Activated CD8-positive, alpha-beta memory T cell treated with anti-CD3 and anti-CD28 coated beads, Interleukin-2, amount 10 ng/mL, durations not matched to agents 7 days and 5 days (primary cell): ENCODE measurements around the gene PRDX3. TPM values are rescaled to one million over a fixed set of nuclear protein-coding genes. Genes with fewer than 3 reads are reported as not detected.
"Not testable (repeated sequence)": the region's sequence is repeated elsewhere in the genome, so short reads cannot be mapped to it uniquely, and the experiment has no call there.

Experiments
- ATAC-seq: fragments of 150-1000 bp; cut with Tn5 transposase; one replicate; pipeline ENCODE4 v1.10.0; 2021; ENCODE audit warnings: moderate library complexity
- CTCF ChIA-PET: fragments of 350-600 bp; sonication (Branson Sonifier 250); formaldehyde crosslinking; loops from one replicate; lab custom pipeline; 2021; ENCODE audit warnings: antibody characterized with exemption; lab: Charles Lee
- DNase-seq: peaks from one replicate; pipeline ENCODE4 v3.0.0-alpha.2; 2020
- H3K27ac Mint-ChIP-seq: one replicate; pipeline ENCODE4 v1.8.0; 2021; ENCODE audit warnings: mild to moderate bottlenecking, mixed read lengths
- H3K27me3 Mint-ChIP-seq: one replicate; pipeline ENCODE4 v1.8.0; 2021; ENCODE audit warnings: mixed read lengths
- H3K36me3 Mint-ChIP-seq: one replicate; pipeline ENCODE4 v1.8.0; 2021; ENCODE audit warnings: mild to moderate bottlenecking, mixed read lengths
- H3K4me1 Mint-ChIP-seq: one replicate; pipeline ENCODE4 v1.8.0; 2021; ENCODE audit warnings: mixed read lengths
- H3K4me3 Mint-ChIP-seq: one replicate; pipeline ENCODE4 v1.8.0; 2021; ENCODE audit warnings: mild to moderate bottlenecking, moderate library complexity, mixed read lengths
- H3K9me3 Mint-ChIP-seq: one replicate; pipeline ENCODE4 v1.8.0; 2022; ENCODE audit warnings: low read depth, mixed read lengths
- total RNA-seq, 2 experiments: library from RNA; stranded (reverse); gene quantifications; one replicate each; pipeline ENCODE4 v1.2.3, GENCODE V29; 2021

The PRDX3 gene
- total RNA-seq, 2 experiments from 2014 or later = 124 to 166 TPM

DNA sequence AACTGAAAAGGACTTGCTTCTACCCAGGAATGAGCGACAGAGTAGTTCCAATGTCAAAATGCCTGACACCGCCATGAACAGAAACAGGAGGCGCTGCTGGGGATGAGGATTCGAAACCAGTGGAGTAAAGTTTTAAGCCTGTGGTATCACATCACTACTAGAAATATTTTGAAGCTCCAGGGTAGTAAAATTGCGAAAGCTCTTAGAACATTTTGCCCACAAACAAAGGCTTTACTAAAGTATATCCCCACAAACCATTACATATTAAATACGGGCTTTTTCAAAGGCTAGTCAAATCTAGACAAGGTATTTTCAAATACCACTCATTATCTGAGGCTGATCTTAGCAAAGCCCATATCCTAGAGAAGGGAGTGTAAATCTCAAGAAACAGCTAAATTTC, 2.4 kb downstream of the PRDX3 start:
- Mint-ChIP-seq H3K4me1 (peaks cover 39% of the 10 kb centered on the region), H3K36me3 (peaks cover 40% of the 10 kb centered on the region), H3K27me3 (no peaks in the 10 kb centered on the region), H3K4me3 (peak overlapping the region; percentile 96), H3K27ac (peak overlapping the region; percentile 97), H3K9me3 (no peaks in the 10 kb centered on the region)
- CTCF ChIA-PET = interaction anchor here (0.7 to 2.1 kb wide), 8 partner anchors 11 to 522 kb away, joined by 3 to 5 read pairs (median 4); partner anchors contain the start of genes GRK5, RGS10 and SFXN4
- ATAC-seq (no peak), DNase-seq (no peak)

DNA sequence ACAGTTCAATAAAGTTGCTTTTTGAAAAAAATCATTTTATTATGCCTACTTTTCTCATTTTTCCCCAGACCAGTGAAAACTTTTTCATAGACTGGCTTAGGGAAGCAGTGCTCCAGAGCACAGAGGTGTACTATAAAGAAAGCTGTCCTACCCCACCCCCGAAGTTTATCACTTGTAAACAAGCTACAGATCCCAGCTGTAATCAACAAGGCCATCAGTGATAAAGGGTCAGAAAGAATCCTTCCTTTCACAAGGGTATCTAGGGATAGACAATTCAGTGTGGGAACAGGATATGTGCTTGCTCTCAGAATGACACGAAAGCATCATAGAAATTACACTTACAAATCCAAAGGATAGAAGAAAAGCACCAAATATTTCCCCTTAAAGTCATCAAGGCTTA, 4.5 kb downstream of the PRDX3 start:
- no peaks in the 10 kb centered on the region for H3K9me3 Mint-ChIP-seq
- H3K36me3 Mint-ChIP-seq = peaks cover 50% of the 10 kb centered on the region
- no peak overlapping the region for H3K4me3 Mint-ChIP-seq
- H3K27me3 Mint-ChIP-seq = no peaks in the 10 kb centered on the region
- DNase-seq = no peak
- CTCF ChIA-PET = interaction anchor here (1.5 kb wide), 1 partner anchor 9 kb away, joined by 4 read pairs; the partner anchor contains the start of gene SFXN4
- H3K4me1 Mint-ChIP-seq = peaks cover 34% of the 10 kb centered on the region
- no peak overlapping the region for H3K27ac Mint-ChIP-seq
- no peak for ATAC-seq

DNA sequence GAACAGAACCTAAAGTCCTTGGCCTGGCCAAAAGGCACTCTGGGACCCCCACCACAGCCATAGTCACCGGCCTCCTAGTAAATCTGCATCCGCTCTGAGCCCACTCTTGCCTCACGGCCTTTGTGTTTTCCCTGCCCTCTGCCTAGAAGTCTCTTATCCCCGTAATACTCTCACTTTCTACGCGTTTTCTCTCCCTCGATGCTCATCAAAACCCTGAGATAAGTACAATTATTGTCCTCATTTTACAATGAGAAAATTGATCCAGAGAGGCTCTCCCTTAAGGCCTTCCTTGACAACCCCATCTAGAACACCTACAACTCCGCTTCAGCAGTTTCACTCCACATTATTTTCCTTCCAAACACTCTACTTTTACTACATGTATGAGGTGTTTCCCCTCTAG, 11.6 kb downstream of the PRDX3 start:
- no peak overlapping the region for H3K4me3 Mint-ChIP-seq
- peaks cover 28% of the 10 kb centered on the region for H3K36me3 Mint-ChIP-seq
- DNase-seq = no peak
- peak overlapping the region; percentile 94 for H3K27ac Mint-ChIP-seq
- no peaks in the 10 kb centered on the region for H3K27me3 Mint-ChIP-seq
- CTCF ChIA-PET = interaction anchor here (1.0 to 1.5 kb wide), 2 partner anchors 25 to 36 kb away, joined by 4 read pairs; no protein-coding TSS in a partner anchor
- ATAC-seq = no peak
- peaks cover 41% of the 10 kb centered on the region for H3K4me1 Mint-ChIP-seq
- H3K9me3 Mint-ChIP-seq = no peaks in the 10 kb centered on the region

DNA sequence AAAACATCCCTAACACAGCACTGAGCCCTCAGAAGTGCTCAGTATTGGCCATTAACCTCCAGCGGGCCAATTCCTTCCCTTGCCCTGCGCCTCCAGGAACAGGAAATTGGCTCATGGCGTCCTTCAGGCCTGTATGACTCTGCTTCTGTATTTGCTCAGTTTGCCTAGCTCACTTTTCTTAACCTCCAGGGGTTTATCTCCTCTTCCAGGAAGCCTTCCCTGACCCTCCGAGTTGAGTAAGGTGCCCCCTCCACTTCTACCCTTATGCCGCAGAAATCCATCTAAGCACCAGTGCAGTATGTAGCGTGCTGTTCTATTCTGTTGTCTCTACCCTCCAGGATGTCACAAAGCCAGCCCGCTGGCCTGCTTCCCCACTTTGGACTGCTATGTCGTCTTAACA, 12.0 kb downstream of the PRDX3 start:
- DNase-seq (no peak), ATAC-seq (no peak)
- Mint-ChIP-seq H3K4me3 (peak overlapping the region; percentile 81), H3K9me3 (no peaks in the 10 kb centered on the region), H3K27me3 (no peaks in the 10 kb centered on the region), H3K27ac (peak overlapping the region; percentile 94), H3K36me3 (peaks cover 27% of the 10 kb centered on the region), H3K4me1 (peaks cover 43% of the 10 kb centered on the region)
- CTCF ChIA-PET = interaction anchor here (1.5 to 2.3 kb wide), 2 partner anchors 10 to 35 kb away, joined by 4 to 5 read pairs; no protein-coding TSS in a partner anchor

DNA sequence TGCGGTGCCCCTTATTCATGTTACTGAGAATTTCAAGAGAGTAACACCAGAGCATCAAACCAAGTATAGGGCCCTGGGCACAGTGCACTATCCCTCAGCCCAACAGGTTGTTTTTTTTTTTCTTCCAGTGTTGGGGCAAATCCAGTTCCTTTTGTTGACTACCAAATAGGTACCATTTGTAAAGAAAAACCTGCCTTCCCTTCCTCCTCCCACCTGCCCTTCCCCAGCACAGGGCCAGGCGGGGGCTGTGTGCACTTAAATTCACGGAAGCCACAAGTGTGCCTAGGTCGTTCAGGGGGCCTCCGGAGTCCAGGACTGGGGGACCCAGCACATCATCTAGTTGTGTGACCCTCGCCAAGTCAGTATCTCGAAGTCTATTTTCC, 12.5 kb downstream of the PRDX3 start:
- Mint-ChIP-seq H3K36me3 (peaks cover 25% of the 10 kb centered on the region), H3K4me3 (peak overlapping the region; percentile 81), H3K4me1 (peaks cover 46% of the 10 kb centered on the region), H3K27ac (peak overlapping the region; percentile 94), H3K27me3 (no peaks in the 10 kb centered on the region), H3K9me3 (no peaks in the 10 kb centered on the region)
- DNase-seq (no peak), ATAC-seq (peak; percentile 1)
- CTCF ChIA-PET = interaction anchor here (1.5 to 2.3 kb wide), 5 partner anchors 8 to 41 kb away, joined by 4 to 6 read pairs (median 5); partner anchors contain the start of gene GRK5

DNA sequence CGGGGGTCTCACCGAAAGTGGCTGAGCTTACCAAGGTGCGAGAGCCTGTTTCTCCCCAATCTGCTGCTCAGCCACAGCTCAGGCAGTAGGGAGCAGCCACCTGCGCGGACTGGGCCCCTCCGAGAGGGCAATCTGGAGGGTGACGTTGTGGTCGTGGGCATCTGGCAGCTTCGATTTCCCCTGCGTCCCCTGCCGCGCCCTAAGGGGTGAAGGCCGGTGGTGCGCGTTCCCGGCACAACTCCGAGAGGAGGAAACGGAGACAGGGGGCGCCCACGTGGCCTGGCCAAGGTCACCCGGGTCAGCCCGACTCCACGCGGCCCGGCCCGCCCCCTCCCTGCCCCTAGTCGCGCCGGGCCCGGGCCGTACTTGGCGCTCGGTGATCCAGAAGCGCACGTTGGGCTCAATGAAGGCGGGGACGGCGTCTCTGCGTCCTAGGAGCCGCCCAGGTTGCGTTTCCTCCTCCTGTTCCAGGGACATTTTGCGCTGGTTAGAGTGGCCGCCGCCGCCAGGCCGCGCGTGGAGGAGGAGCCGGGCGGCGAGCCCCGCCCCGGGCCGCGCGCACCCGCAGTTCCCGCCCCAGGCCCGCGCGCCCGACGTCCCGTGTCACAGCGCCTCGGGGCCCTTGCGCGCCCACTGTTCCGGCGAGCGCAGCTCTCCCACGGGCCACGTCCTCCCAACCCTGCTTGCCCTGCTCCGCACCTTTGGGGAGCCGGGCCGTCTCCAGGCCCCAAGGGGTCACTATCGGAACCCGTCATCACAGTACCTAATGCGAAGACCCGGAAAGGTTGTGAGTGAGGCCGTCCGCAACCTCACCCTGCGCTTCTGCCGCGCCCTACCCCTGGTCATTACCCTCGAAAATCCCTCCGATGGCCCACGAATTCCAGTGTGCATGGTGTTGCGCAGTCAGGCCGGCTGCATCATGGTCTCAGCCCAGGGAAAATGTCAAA, 13.2 kb downstream of the PRDX3 start, which contains the start of gene SFXN4:
TSS of gene SFXN4 (minus strand) at position 544 of the 947 bp plus-strand sequence. CDS start at position 477, 67 bp downstream.
- Mint-ChIP-seq H3K4me1 (peaks cover 46% of the 10 kb centered on the region), H3K36me3 (peaks cover 28% of the 10 kb centered on the region), H3K4me3 (peak within 1 kb of the TSS; percentile 81), H3K27me3 (no peaks in the 10 kb centered on the region), H3K27ac (peak within 1 kb of the TSS; percentile 94), H3K9me3 (no peaks in the 10 kb centered on the region)
- ATAC-seq (peak; percentile 94), DNase-seq (peak; percentile 85)
- CTCF ChIA-PET = interaction anchor here (0.9 to 2.4 kb wide), 9 partner anchors 8 to 379 kb away, joined by 3 to 9 read pairs (median 5); partner anchors contain the start of gene GRK5

DNA sequence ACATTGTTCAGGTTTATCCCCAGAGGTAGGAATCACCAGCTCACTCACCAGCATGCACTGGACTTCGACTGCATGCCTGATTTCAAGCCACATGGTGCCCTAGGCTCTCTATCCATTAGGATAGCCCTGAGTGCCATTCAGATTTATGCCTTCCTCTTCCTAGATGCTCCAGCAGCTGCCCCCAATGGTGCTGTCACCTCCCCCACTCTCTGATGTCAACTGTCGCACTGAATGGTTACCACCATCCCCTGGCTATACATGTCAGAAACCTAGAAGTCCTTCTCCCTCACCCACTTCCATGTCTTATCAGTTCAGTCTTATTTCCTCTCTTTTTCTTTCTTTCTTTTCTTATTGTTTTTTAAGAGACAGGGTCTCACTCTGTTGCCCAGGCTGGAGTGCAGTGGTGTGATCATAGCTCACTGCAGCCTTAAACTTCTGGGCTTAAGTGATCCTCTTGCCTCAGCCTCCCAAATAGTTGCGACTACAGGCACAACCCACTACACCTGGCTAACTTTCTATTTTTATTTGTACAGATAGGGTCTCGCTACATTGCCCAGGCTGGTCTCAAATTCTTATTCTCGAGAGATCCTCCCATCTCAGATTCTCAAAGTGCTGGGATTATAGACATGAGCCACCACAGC, 16.0 kb downstream of the PRDX3 start:
- H3K27me3 Mint-ChIP-seq = no peaks in the 10 kb centered on the region
- no peak for DNase-seq
- H3K4me1 Mint-ChIP-seq = peaks cover 46% of the 10 kb centered on the region
- no peak overlapping the region for H3K4me3 Mint-ChIP-seq
- H3K9me3 Mint-ChIP-seq = no peaks in the 10 kb centered on the region
- CTCF ChIA-PET = interaction anchor here (1.6 kb wide), 1 partner anchor 10 kb away, joined by 3 read pairs; no protein-coding TSS in a partner anchor
- no peak overlapping the region for H3K27ac Mint-ChIP-seq
- peaks cover 23% of the 10 kb centered on the region for H3K36me3 Mint-ChIP-seq
- ATAC-seq = no peak

DNA sequence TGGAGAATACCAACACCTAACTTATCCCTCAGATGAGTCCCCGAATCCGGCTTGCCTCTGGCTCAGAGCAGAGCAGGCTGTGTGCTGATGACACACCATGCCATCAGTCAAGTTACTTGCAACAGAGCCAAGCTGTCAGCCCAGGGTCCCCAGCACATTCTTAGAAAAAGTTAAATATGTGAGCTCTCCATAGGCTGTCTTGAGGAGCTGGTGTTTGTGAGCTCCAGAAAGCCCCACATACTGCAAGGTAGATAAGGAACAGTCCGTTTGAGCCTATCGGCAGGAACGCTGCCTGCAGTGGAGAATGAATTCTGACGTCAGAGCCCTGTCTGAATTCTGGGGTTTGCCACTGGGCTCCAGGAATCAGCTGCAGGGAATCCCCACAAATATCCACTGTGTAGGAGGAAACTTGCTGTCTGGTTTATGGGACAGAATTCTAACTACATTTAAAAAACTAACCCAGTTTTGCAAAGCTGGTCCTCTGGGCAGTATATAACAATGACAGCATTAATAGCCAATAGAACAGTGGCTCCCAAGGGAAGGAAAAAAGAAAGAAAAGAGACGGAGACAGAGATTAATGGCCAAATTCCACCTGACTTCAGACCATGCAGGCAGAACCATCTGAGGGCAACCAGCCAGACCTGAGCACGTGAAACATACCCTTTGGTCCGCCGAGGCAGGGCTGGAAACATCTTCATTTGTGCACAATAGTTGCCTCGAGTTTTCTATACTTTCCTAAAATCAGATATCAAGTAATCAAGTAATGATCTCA, 16.7 kb downstream of the PRDX3 start:
- H3K27me3 Mint-ChIP-seq = no peaks in the 10 kb centered on the region
- peaks cover 25% of the 10 kb centered on the region for H3K36me3 Mint-ChIP-seq
- peak overlapping the region; percentile 30 for H3K27ac Mint-ChIP-seq
- peaks cover 43% of the 10 kb centered on the region for H3K4me1 Mint-ChIP-seq
- H3K9me3 Mint-ChIP-seq = no peaks in the 10 kb centered on the region
- DNase-seq (no peak), ATAC-seq (no peak)
- no peak overlapping the region for H3K4me3 Mint-ChIP-seq
- CTCF ChIA-PET = interaction anchor here (0.6 to 1.6 kb wide), 6 partner anchors 9 to 283 kb away, joined by 3 read pairs; partner anchors contain the start of gene GRK5

DNA sequence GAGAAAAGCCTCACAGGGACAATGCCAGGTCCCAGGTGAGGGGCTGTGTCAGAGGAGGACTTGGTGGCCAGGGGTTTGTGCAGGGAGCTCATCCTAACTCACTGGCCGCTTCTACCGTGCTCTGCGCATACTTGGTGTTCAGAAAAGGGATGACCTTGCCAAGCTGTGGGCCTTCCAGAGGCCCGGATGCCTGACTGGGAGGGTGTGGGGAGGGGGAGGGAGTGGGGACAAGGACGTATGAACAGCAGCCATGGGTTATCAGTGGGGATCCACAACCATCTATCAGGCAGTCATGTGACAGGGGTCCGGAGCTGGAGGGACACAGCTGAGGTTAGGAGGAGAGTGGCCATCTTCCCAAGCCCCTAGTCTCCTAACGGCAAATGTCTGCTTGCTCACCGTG, 19.3 kb downstream of the PRDX3 start:
- Mint-ChIP-seq H3K27me3 (no peaks in the 10 kb centered on the region), H3K36me3 (peaks cover 43% of the 10 kb centered on the region), H3K27ac (no peak overlapping the region), H3K4me3 (no peak overlapping the region), H3K9me3 (no peaks in the 10 kb centered on the region), H3K4me1 (peaks cover 24% of the 10 kb centered on the region)
- DNase-seq (no peak), ATAC-seq (no peak)
- CTCF ChIA-PET = interaction anchor here (1.1 to 1.2 kb wide), 2 partner anchors 12 to 20 kb away, joined by 3 read pairs; no protein-coding TSS in a partner anchor

DNA sequence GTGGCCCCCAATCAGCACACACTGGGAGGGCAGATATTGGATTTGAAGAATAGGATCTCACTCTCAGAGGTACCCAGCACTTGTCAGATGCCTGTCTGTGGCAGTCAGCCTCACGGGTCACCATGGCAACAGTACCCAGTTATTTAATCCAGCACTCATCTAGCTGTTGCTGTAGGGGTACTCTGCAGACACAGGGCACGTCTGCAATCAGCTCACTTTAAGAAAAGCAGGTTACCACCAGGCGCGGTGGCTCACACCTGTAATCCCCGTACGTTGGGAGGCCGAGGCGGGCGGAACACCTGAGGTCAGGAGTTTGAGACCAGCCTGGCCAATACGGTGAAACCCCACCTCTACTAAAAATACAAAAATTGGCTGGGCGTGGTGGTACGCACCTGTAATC, 25.0 kb downstream of the PRDX3 start:
- Mint-ChIP-seq H3K4me1 (no peaks in the 10 kb centered on the region), H3K27me3 (no peaks in the 10 kb centered on the region), H3K9me3 (no peaks in the 10 kb centered on the region), H3K4me3 (no peak overlapping the region), H3K36me3 (peaks cover 52% of the 10 kb centered on the region), H3K27ac (no peak overlapping the region)
- ATAC-seq (no peak), DNase-seq (no peak)
- CTCF ChIA-PET = no interaction called here

DNA sequence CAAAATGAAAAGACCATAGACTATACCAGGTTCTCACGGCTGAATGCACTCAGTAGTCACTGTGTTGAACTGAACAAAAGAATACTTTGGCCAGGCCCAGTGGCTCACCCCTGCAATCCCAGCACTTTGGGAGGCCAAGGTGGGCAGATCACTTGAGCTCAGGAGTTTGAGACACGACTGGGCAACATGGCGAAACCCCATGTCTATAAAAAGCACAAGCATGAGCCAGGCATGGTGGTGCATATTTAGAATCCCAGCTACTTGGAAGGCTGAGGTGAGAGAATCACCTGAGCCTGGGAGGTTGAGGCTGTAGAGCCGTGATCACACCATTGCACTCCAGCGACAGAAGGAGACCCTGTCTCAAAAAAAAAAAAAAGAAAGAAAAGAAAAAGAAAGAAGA, 25.6 kb downstream of the PRDX3 start:
- H3K4me3 Mint-ChIP-seq = no peak overlapping the region
- DNase-seq (no peak), ATAC-seq (no peak)
- H3K36me3 Mint-ChIP-seq = peaks cover 49% of the 10 kb centered on the region
- H3K4me1 Mint-ChIP-seq = no peaks in the 10 kb centered on the region
- no peaks in the 10 kb centered on the region for H3K27me3 Mint-ChIP-seq
- no peaks in the 10 kb centered on the region for H3K9me3 Mint-ChIP-seq
- no peak overlapping the region for H3K27ac Mint-ChIP-seq
- CTCF ChIA-PET = interaction anchor here (0.9 kb wide), 1 partner anchor 9 kb away, joined by 3 read pairs; no protein-coding TSS in a partner anchor

DNA sequence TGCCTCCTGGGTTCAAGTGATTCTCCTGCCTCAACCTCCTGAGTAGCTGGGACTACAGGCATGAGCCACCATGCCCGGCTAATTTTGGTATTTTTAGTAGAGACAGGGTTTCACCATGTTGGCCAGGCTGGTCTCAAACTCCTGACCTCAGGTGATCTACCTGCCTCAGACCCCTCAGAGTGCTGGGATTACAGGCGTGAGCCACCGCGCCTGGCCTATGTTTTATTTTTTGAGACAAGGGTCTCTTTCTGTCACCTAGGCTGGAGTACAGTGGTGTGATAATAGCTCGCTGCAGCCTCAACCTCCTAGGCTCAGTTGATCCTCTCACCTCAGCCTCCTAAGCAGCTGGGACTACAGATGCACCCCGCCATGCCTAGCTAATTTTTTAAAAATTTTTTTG, 27.0 kb downstream of the PRDX3 start:
- CTCF ChIA-PET, H3K4me1 Mint-ChIP-seq, H3K4me3 Mint-ChIP-seq, ATAC-seq, H3K27me3 Mint-ChIP-seq, DNase-seq, H3K27ac Mint-ChIP-seq, H3K9me3 Mint-ChIP-seq: not testable (repeated sequence)
- peaks cover 41% of the 10 kb centered on the region for H3K36me3 Mint-ChIP-seq
